HG03565 (cell line): ENCODE data around the gene CEP250.
A peak's percentile ranks its signal among the peaks of the same experiment; 100 is the strongest.

Experiments
- ATAC-seq: cut with Tn5 transposase; IDR thresholded peaks from one replicate; pipeline ENCODE4 v1.9.1; 2021; ENCODE audit warnings: mild to moderate bottlenecking, moderate library complexity; ENCODE audit not compliant: unreplicated experiment

CEP250 gene, protein sequence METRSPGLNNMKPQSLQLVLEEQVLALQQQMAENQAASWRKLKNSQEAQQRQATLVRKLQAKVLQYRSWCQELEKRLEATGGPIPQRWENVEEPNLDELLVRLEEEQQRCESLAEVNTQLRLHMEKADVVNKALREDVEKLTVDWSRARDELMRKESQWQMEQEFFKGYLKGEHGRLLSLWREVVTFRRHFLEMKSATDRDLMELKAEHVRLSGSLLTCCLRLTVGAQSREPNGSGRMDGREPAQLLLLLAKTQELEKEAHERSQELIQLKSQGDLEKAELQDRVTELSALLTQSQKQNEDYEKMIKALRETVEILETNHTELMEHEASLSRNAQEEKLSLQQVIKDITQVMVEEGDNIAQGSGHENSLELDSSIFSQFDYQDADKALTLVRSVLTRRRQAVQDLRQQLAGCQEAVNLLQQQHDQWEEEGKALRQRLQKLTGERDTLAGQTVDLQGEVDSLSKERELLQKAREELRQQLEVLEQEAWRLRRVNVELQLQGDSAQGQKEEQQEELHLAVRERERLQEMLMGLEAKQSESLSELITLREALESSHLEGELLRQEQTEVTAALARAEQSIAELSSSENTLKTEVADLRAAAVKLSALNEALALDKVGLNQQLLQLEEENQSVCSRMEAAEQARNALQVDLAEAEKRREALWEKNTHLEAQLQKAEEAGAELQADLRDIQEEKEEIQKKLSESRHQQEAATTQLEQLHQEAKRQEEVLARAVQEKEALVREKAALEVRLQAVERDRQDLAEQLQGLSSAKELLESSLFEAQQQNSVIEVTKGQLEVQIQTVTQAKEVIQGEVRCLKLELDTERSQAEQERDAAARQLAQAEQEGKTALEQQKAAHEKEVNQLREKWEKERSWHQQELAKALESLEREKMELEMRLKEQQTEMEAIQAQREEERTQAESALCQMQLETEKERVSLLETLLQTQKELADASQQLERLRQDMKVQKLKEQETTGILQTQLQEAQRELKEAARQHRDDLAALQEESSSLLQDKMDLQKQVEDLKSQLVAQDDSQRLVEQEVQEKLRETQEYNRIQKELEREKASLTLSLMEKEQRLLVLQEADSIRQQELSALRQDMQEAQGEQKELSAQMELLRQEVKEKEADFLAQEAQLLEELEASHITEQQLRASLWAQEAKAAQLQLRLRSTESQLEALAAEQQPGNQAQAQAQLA (N-terminal part only)

DNA sequence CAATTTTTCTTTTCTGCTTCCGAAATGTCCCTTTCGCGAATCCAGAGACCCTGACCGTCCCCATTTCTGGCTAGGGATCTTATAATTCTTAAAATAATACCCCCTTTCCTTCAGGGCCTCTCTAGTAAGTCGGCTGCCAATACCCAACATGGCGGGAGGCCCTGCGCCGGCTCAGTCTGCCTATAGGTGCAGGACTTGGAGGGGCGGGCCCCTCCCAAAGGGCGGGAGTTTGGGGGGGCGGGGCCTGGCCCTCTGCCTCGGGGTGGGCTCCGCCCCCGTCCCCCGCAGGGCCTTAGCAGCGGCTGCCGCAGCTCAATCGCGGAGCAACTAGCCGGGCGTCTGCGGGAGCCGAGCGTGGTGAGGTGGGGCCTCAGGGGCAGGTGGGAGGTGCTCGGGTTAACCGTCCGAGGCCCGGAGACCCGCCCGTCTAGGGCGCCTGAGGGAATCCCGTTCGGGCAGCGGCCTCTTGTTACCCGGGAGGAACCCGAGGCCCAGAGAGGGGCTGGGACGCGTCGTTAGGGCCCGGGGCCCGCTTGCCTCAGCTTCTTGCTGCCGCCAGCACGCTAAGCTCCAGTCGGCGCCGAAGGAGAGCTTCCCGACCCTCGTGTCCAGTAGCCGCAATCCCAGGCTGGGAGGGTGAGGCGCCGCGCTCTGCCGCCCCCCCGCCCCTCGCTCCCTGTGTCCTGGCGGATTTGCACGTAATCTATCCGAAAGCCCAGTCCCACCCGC, at the start of gene CEP250:
Gene CEP250 (plus strand): TSS at position 718 of the 729 bp plus-strand sequence. CDS start 6,770 bp downstream, outside the sequence.
- ATAC-seq = peak; percentile 83

DNA sequence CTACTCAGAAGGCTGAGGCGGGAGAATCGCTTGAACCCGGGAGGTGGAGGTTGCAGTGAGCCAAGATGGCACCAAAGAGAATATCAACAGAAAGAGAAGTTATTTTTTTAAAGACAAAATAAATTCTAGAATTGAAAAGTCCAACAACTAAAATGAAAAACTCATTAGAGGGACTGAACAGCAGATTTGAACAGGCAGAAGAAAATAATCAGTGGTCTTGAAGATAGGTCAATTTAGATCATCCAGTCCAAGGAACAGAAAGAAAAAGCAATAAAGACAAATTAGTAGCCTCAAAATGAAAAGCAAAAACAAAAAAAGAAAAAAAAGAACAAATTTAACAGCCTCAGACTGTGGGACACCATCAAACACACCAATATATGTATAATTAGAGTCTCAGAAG, 49.6 kb upstream of the CEP250 start:
- ATAC-seq = no peak

DNA sequence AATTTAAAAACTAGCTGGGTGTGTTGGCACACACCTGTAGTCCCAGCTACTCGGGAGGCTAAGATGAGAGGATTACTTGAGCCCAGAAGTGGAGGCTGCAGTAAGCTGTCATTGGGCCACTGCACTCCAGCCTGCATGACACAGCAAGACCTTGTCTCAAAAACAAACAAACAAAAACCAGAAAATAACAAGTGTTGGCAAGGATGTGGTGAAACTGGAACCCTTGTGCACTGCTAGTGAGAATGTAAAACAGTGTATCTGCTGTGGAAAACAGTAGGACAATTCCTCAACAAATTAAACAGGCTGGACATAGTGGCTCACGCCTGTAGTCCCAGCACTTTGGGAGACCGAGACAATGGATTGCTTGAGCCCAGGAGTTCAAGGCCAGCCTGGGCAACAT, 47.1 kb upstream of the CEP250 start:
- no peak for ATAC-seq

- no peak for ATAC-seq
Measured at GRCh38 chr20:35409542-35409941, 45.9 kb upstream of the CEP250 start.

- no peak for ATAC-seq
Measured at GRCh38 chr20:35410613-35411012, 44.8 kb upstream of the CEP250 start.

DNA sequence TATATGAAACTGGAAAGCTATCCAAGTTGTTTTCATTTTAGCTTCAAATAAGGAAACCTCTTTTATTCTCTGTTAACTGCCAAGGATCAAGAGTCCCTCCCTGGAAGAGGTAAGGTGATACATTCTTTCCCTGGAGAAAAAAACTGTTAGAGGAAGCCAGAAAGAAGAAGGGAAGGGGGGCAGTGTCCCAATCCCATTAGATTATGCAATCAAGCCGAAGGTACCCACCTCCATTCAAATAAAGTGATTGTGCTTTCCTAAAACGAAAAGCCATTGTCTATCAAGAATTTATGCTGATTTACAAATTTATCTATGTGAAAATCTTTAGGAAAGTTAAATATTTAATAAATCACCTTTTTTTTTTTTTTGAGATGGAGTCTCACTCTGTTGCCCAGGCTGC, 34.1 kb upstream of the CEP250 start:
- no peak for ATAC-seq

DNA sequence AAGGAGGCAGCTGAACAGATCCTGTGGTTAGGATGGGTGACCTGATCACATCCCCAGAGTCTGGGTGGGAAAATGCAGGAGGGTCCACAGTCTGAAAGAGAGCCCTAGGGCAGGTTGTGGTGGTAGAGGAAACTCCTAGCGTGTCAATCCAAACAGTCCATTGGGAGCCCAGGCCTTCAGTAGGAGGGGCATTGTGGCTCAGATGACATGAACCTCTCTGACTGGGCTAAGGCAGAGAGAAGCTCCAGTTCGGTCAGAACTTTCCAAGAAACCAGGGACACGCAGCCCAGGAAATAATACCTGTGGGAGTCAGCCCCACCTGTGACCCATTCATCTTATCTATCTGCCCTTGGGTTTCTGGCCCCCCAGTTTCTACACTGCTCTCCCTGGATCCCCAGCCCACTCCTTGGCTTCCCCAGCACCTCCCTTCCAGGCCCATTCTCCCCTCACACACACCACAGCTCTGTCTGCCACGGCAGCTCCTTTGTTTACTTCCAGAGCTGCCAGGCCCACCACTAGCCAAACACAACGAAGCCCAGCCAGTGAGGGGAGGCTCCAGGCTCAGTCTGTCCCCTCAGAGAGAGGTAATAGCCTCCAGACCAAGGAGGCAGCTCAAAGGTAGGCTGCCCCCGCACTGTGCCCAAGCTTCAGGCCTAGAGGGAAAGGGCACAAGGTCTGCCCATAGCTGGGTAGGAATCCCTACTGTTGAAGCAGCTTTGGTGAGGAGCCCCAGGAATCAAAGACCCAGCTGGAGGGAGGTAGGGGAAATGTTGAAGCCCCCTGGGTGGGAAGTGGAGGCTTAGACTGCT, 23.6 kb upstream of the CEP250 start:
- no peak for ATAC-seq

GRCh38 chr20:35432430-35432735, 23.0 kb upstream of the CEP250 start:
- no peak for ATAC-seq

GRCh38 chr20:35433337-35433736, 22.1 kb upstream of the CEP250 start:
- ATAC-seq = no peak

GRCh38 chr20:35434085-35435005, 21.1 kb upstream of the CEP250 start:
- no peak for ATAC-seq

GRCh38 chr20:35436177-35436573, 19.2 kb upstream of the CEP250 start:
- ATAC-seq = no peak

DNA sequence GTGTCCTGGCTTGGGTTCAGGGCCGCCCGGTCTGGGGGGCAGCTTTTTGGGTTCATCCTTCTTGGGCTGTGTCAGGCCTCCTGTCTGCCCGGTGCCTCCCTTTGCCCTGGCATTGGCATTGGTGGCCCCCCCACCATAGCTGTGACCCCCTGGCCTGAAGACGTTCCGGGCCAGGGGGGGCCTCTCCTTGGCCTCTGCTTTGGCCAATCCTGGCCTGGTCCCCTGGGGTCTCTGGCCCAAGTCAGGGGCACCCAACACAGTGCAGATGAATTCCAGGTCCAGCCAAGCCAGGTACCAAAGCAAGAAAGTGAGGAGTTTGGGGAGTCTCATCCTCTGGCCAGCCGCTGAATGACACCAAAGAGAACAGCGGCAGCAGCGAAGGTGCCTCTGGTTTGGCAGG, 17.8 kb upstream of the CEP250 start:
- no peak for ATAC-seq

- ATAC-seq = no peak
Measured at GRCh38 chr20:35443003-35443402, 12.4 kb upstream of the CEP250 start.

DNA sequence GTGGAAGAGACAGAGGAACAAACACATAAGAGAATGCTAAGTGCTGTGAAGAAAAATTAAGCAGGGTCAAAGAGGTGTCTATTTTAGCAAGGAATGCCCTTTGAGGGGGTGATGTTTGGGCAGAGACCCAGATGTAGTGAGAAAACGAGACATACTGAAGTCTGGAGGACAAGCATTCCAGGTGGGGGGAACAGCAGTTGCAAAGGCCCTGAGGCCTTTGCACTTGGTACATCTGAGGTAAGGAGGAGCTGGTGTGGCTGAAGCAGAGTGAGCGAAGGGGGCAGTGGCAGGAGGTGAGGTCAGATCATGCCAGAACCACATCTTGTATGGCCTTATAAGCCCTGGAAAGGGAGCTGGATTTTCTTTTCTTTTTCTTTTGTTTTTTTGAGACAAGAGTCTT, 11.2 kb upstream of the CEP250 start:
- ATAC-seq = no peak

GRCh38 chr20:35446356-35447078, 8.9 kb upstream of the CEP250 start:
- ATAC-seq = no peak

GRCh38 chr20:35447082-35447789, 8.2 kb upstream of the CEP250 start:
- ATAC-seq = no peak

- ATAC-seq = no peak
Measured at GRCh38 chr20:35448788-35449373, 6.5 kb upstream of the CEP250 start.
